ENCODE measurements around the gene PPARD.
"Not testable (repeated sequence)": the region's sequence is repeated elsewhere in the genome, so short reads cannot be mapped to it uniquely, and the experiment has no call there.

Gene PPARD

GRCh38 chr6:35385457-35386202 is 43.3 kb downstream of the PPARD start:
- no peak for DNase-seq

GRCh38 chr6:35386989-35387388 is 44.6 kb downstream of the PPARD start:
- no peak for DNase-seq

GRCh38 chr6:35388030-35388429 is 45.7 kb downstream of the PPARD start:
- DNase-seq: no peak

GRCh38 chr6:35388772-35389352 is 46.5 kb downstream of the PPARD start:
- DNase-seq: no peak

GRCh38 chr6:35389386-35389785 is 47.0 kb downstream of the PPARD start:
- DNase-seq: not testable (repeated sequence)

GRCh38 chr6:35391240-35391968 is 49.0 kb downstream of the PPARD start:
- DNase-seq: peak; percentile 25

- no peak for DNase-seq
Observed at GRCh38 chr6:35392111-35392702, 49.8 kb downstream of the PPARD start.

- DNase-seq: no peak
Observed at GRCh38 chr6:35392773-35393672, 50.7 kb downstream of the PPARD start.

- no peak for DNase-seq
Observed at GRCh38 chr6:35396991-35397390, 54.6 kb downstream of the PPARD start.

- DNase-seq: no peak
Observed at GRCh38 chr6:35397806-35398418, 55.6 kb downstream of the PPARD start.

GRCh38 chr6:35398526-35398925 is 56.2 kb downstream of the PPARD start:
- no peak for DNase-seq

GRCh38 chr6:35400111-35400510 is 57.8 kb downstream of the PPARD start:
- no peak for DNase-seq

- DNase-seq: no peak
Observed at GRCh38 chr6:35400901-35401311, 58.5 kb downstream of the PPARD start.

- no peak for DNase-seq
Observed at GRCh38 chr6:35401514-35401913, 59.2 kb downstream of the PPARD start.

GRCh38 chr6:35402136-35402855 is 59.9 kb downstream of the PPARD start:
- DNase-seq: no peak

GRCh38 chr6:35402856-35403191 is 60.5 kb downstream of the PPARD start:
- no peak for DNase-seq

GRCh38 chr6:35403544-35404442 is 61.4 kb downstream of the PPARD start:
- no peak for DNase-seq

GRCh38 chr6:35406711-35407485 is 64.5 kb downstream of the PPARD start:
- no peak for DNase-seq

- DNase-seq: no peak
Observed at GRCh38 chr6:35409245-35409644, 66.9 kb downstream of the PPARD start.

- DNase-seq: no peak
Observed at GRCh38 chr6:35410131-35410530, 67.8 kb downstream of the PPARD start.
